ENCODE measurements around the gene SETDB1.
A peak's percentile ranks its signal among the peaks of the same experiment; 100 is the strongest.

The SETDB1 gene

GRCh38 chr1:150931773-150932172 is 5.6 kb downstream of the SETDB1 start:
- DNase-seq (ENCODE audit: low spot score): no peak

GRCh38 chr1:150944856-150945255 is 18.7 kb downstream of the SETDB1 start:
- no peak for DNase-seq (ENCODE audit: low spot score)

GRCh38 chr1:150954708-150955107 is 28.5 kb downstream of the SETDB1 start:
- no peak for DNase-seq (ENCODE audit: low spot score)

- no peak for DNase-seq (ENCODE audit: low spot score)
Measured at GRCh38 chr1:150955280-150955679, 29.1 kb downstream of the SETDB1 start.

GRCh38 chr1:150957666-150958065 is 31.5 kb downstream of the SETDB1 start:
- no peak for DNase-seq (ENCODE audit: low spot score)

- DNase-seq (ENCODE audit: low spot score): no peak
Measured at GRCh38 chr1:150960646-150961045, 34.5 kb downstream of the SETDB1 start.

- DNase-seq (ENCODE audit: low spot score): peak; percentile 25
Measured at GRCh38 chr1:150961756-150962155, 35.6 kb downstream of the SETDB1 start.

- DNase-seq (ENCODE audit: low spot score): no peak
Measured at GRCh38 chr1:150963321-150964163, 37.4 kb downstream of the SETDB1 start.

- no peak for DNase-seq (ENCODE audit: low spot score)
Measured at GRCh38 chr1:150964164-150964489, 38.0 kb downstream of the SETDB1 start.

- no peak for DNase-seq (ENCODE audit: low spot score)
Measured at GRCh38 chr1:150965605-150966004, 39.4 kb downstream of the SETDB1 start.

- no peak for DNase-seq (ENCODE audit: low spot score)
Measured at GRCh38 chr1:150966011-150966410, 39.8 kb downstream of the SETDB1 start.

- no peak for DNase-seq (ENCODE audit: low spot score)
Measured at GRCh38 chr1:150967936-150968335, 41.8 kb downstream of the SETDB1 start.

- no peak for DNase-seq (ENCODE audit: low spot score)
Measured at GRCh38 chr1:150968491-150968890, 42.3 kb downstream of the SETDB1 start.

- no peak for DNase-seq (ENCODE audit: low spot score)
Measured at GRCh38 chr1:150969626-150970025, 43.5 kb downstream of the SETDB1 start.

- peak; percentile 79 for DNase-seq (ENCODE audit: low spot score)
Measured at GRCh38 chr1:150970808-150971582, 44.8 kb downstream of the SETDB1 start.

- no peak for DNase-seq (ENCODE audit: low spot score)
Measured at GRCh38 chr1:150971583-150972416, 45.6 kb downstream of the SETDB1 start.

GRCh38 chr1:150972417-150972940 is 46.3 kb downstream of the SETDB1 start:
- no peak for DNase-seq (ENCODE audit: low spot score)

GRCh38 chr1:150973258-150973835 is 47.2 kb downstream of the SETDB1 start:
- DNase-seq (ENCODE audit: low spot score): no peak

- DNase-seq (ENCODE audit: low spot score): peak; percentile 59
Measured at GRCh38 chr1:150973836-150974579, 47.8 kb downstream of the SETDB1 start.

GRCh38 chr1:150974580-150975478 is 48.7 kb downstream of the SETDB1 start, which contains the start of gene CERS2:
TSS of gene CERS2 (minus strand) at chr1:150974835. CDS start at chr1:150969090, 5,745 bp downstream.
- DNase-seq (ENCODE audit: low spot score): peak; percentile 94

Data from AG20443 (cell line).